Endothelial cell of umbilical vein (primary cell): ENCODE measurements around the gene EDC4. TPM values are rescaled to one million over a fixed set of nuclear protein-coding genes. Genes with fewer than 3 reads are reported as not detected.
A peak's percentile ranks its signal among the peaks of the same experiment; 100 is the strongest.

Source experiments
- BruUV-seq: library from RNA; stranded (reverse); fragments of 400-500 nt; replicated peaks from 2 replicates; lab custom pipeline; 2021; lab: Mats Ljungman, UMichigan
- CTCF ChIA-PET: fragments of 300-600, 350-600 bp; sonication (Branson Sonifier 250); formaldehyde crosslinking; loops from one replicate; lab custom pipeline; 2021; ENCODE audit warnings: antibody characterized with exemption, inconsistent platforms; lab: Charles Lee
- POLR2A ChIA-PET: fragments of 300-600, 350-600 bp; sonication (Branson Sonifier 250); formaldehyde crosslinking; loops from one replicate; lab custom pipeline; 2021; ENCODE audit warnings: antibody characterized with exemption, inconsistent platforms; lab: Charles Lee
- DNase-seq: peaks from one replicate; pipeline ENCODE4 v3.0.0-alpha.2; 2011; ENCODE audit warnings: low read depth, low spot score
- FAIRE-seq: peaks from 2 replicates; lab custom pipeline; 2011; peaks lifted over from hg19 to GRCh38; lab: Jason Lieb, UNC
- H2AFZ ChIP-seq: 2 replicates; pipeline ENCODE4 v1.6.0; 2012; ENCODE audit warnings: low read depth, low read length, control low read depth, inconsistent platforms
- H3K27ac ChIP-seq: 2 replicates; pipeline ENCODE4 v1.5.1; 2011; ENCODE audit warnings: low read depth, mild to moderate bottlenecking, control low read depth, low read length, moderate library complexity; ENCODE audit not compliant: insufficient read depth
- H3K27me3 ChIP-seq, 2 experiments: 2 replicates each; pipeline versions ENCODE4 v1.6.0 to v1.6.1; 2011; ENCODE audit warnings: low read length in 2 of 2, mixed read lengths in 1 of 2; ENCODE audit not compliant: control insufficient read depth in 2 of 2, insufficient read depth in 2 of 2
- H3K36me3 ChIP-seq, 2 experiments: 2 replicates in 1 of 2; 3 replicates in 1 of 2; pipeline ENCODE4 v1.5.1; 2011; ENCODE audit warnings: low read length in 2 of 2, mild to moderate bottlenecking in 1 of 2, moderate library complexity in 1 of 2; ENCODE audit not compliant: control insufficient read depth in 2 of 2, insufficient read depth in 2 of 2; ENCODE audit errors: extremely low read depth in 1 of 2
- H3K4me1 ChIP-seq: 3 replicates; pipeline ENCODE4 v1.5.1; 2011; ENCODE audit warnings: mild to moderate bottlenecking, low read length; ENCODE audit not compliant: control insufficient read depth, insufficient read depth; ENCODE audit errors: extremely low read depth
- H3K4me2 ChIP-seq: 2 replicates; pipeline ENCODE4 v1.6.1; 2011; ENCODE audit warnings: low read length, control low read depth, mixed read lengths; ENCODE audit not compliant: insufficient read depth
- H3K4me3 ChIP-seq, 3 experiments: fragments of 200-600 bp in 1 of 3; sonication (generic), shearing (Covaris generic) in 1 of 3; replicated peaks in 1 of 3; 2 replicates each; pipeline ENCODE4 v1.5.1; 2011 to 2016; ENCODE audit warnings: control low read depth in 3 of 3, low read length in 3 of 3, mild to moderate bottlenecking in 2 of 3, inconsistent platforms in 1 of 3, low read depth in 1 of 3, moderate library complexity in 1 of 3; ENCODE audit not compliant: insufficient read depth in 1 of 3
- H3K79me2 ChIP-seq: 2 replicates; pipeline ENCODE4 v1.6.0; 2012; ENCODE audit warnings: low read length, inconsistent platforms; ENCODE audit not compliant: control insufficient read depth, insufficient read depth
- H3K9ac ChIP-seq: replicated peaks from 2 replicates; pipeline ENCODE3; 2011; ENCODE audit warnings: low read length, control low read depth; ENCODE audit not compliant: insufficient read depth; ENCODE audit errors: extremely low read depth
- H3K9me1 ChIP-seq: replicated peaks from 3 replicates; pipeline ENCODE4 v1.6.0; 2011; ENCODE audit warnings: mild to moderate bottlenecking, low read length; ENCODE audit not compliant: control insufficient read depth, insufficient read depth; ENCODE audit errors: extremely low read depth
- H3K9me3 ChIP-seq: replicated peaks from 2 replicates; pipeline ENCODE4 v1.5.1; 2012; ENCODE audit warnings: low read length, inconsistent platforms; ENCODE audit not compliant: control insufficient read depth, insufficient read depth
- H4K20me1 ChIP-seq: replicated peaks from 2 replicates; pipeline ENCODE3; 2011; ENCODE audit warnings: mild to moderate bottlenecking, low read length; ENCODE audit not compliant: control insufficient read depth, insufficient read depth; ENCODE audit errors: extremely low read depth
- CTCF ChIP-seq, 2 donors: IDR thresholded peaks; 1 replicate in 1 of 2; 2 replicates in 1 of 2; pipeline ENCODE4 v1.5.1; 2011; ENCODE audit warnings: low read length in 2 of 2, mild to moderate bottlenecking in 2 of 2, moderate library complexity in 2 of 2, control low read depth in 1 of 2, inconsistent platforms in 1 of 2, low read depth in 1 of 2; ENCODE audit not compliant: insufficient read depth in 1 of 2; ENCODE audit errors: extremely low read depth in 1 of 2
- EZH2 ChIP-seq: IDR thresholded peaks from 2 replicates; pipeline ENCODE4 v1.6.1; 2012; ENCODE audit warnings: borderline replicate concordance, low read depth, mild to moderate bottlenecking, moderate library complexity, low read length, inconsistent platforms; ENCODE audit not compliant: severe bottlenecking
- FOS ChIP-seq: IDR thresholded peaks from 2 replicates; pipeline ENCODE4 v1.6.1; 2011; ENCODE audit warnings: mild to moderate bottlenecking, low read length, moderate library complexity, borderline replicate concordance; ENCODE audit not compliant: insufficient read depth
- GATA2 ChIP-seq: IDR thresholded peaks from 2 replicates; pipeline ENCODE4 v1.7.0; 2011; ENCODE audit warnings: low read depth, mild to moderate bottlenecking, moderate library complexity, mixed read lengths, low read length; ENCODE audit not compliant: insufficient read length, insufficient read depth
- JUN ChIP-seq: IDR thresholded peaks from 2 replicates; pipeline ENCODE4 v1.6.1; 2011; ENCODE audit warnings: borderline replicate concordance, low read depth; ENCODE audit not compliant: insufficient read length, insufficient read depth
- MAX ChIP-seq: IDR thresholded peaks from 2 replicates; pipeline ENCODE4 v1.6.1; 2011; ENCODE audit not compliant: insufficient read depth, insufficient read length
- MYC ChIP-seq: IDR thresholded peaks from one replicate; pipeline ENCODE4 v1.6.1; 2011; ENCODE audit warnings: mild to moderate bottlenecking, low read depth, low read length
- POLR2A ChIP-seq: IDR thresholded peaks from 2 replicates; pipeline ENCODE4 v1.6.1; 2012; ENCODE audit warnings: low read depth, mild to moderate bottlenecking, control low read depth, low read length
- POLR2AphosphoS5 ChIP-seq: IDR thresholded peaks from 2 replicates; pipeline ENCODE4 v1.6.1; 2012; ENCODE audit warnings: low read depth, mild to moderate bottlenecking, control low read depth, low read length, moderate library complexity; ENCODE audit not compliant: insufficient read depth
- dilution Hi-C: fragments of 300-500 bp; cut with MboI; formaldehyde crosslinking; loops from one replicate; pipeline ENCODE4 v1.15.0; 2019; ENCODE audit warnings: low sequenced_read_pairs; ENCODE audit not compliant: extremely low pct_ligation_motif_present
- intact Hi-C: fragments of 100-400 bp; cut with micrococcal nuclease; formaldehyde crosslinking; loops from one replicate; pipeline ENCODE4 v1.10.0; 2022
- polyA plus RNA-seq, 4 experiments: library from polyadenylated mRNA; depleted of rRNA in 3 of 4; stranded (reverse) in 3 of 4; unstranded in 1 of 4; fragments of >200 nt; gene quantifications; 2 replicates each; pipeline versions ENCODE4 v1.2.1 to v1.2.3, GENCODE V29; 2011 to 2012; ENCODE audit warnings: missing spikeins in 1 of 4
- total RNA-seq: library from RNA; stranded (reverse); gene quantifications from 2 replicates; pipeline ENCODE4 v1.2.3, GENCODE V29; 2021

The EDC4 gene
- total and polyA plus RNA-seq, 2 donors (not counting 3 experiments of a cell fraction or from before 2014, with no cell fraction given) = 57.5 to 81.2 TPM

- POLR2A ChIA-PET = no interaction called here
- CTCF ChIA-PET = interaction anchor here (0.8 to 2.8 kb wide), 3 partner anchors 25 to 169 kb away, joined by 3 to 8 read pairs (median 4); no protein-coding TSS in a partner anchor
- no TSS peak for BruUV-seq
- peak overlapping the region; percentile 77 for H3K27ac ChIP-seq
- dilution Hi-C loops = no loop called here
- no peaks in the 10 kb centered on the region for H3K27me3 ChIP-seq
- H3K9me3 ChIP-seq = no peaks in the 10 kb centered on the region
- peak overlapping the region in 1 of 3 experiments; percentile 58 for H3K4me3 ChIP-seq
- peaks cover 26% of the 10 kb centered on the region for H3K4me1 ChIP-seq
- DNase-seq (no peak), FAIRE-seq (no peak)
- peak overlapping the region; percentile 84 for H3K9ac ChIP-seq
- H3K4me2 ChIP-seq = peak overlapping the region; percentile 49
- intact Hi-C loops = no loop called here
- no peaks in the 10 kb centered on the region for H3K9me1 ChIP-seq
- TF ChIP-seq GATA2 (no peak), POLR2AphosphoS5 (no peak), POLR2A (no peak), CTCF (IDR thresholded peaks at IDR 0.05; ENCODE audit: extremely low read depth in 1 of 2, insufficient read depth in 1 of 2, low read depth in 1 of 2, low read length in 2 of 2) (no peak), FOS (no peak), MYC (no peak), MAX (no peak), EZH2 (no peak), JUN (no peak)
- no peaks in the 10 kb centered on the region for H4K20me1 ChIP-seq
- H2AFZ ChIP-seq = peak overlapping the region; percentile 92
- no peaks in the 10 kb centered on the region for H3K36me3 ChIP-seq
- peaks cover 23% of the 10 kb centered on the region for H3K79me2 ChIP-seq
Measured at GRCh38 chr16:67841198-67841815, 31.5 kb upstream of the EDC4 start.
